VCaP (cell line): Measurements from ENCODE around the gene CACNB2.
"Not testable (repeated sequence)": the region's sequence is repeated elsewhere in the genome, so short reads cannot be mapped to it uniquely, and the experiment has no call there.

Source experiments
- H3K27ac ChIP-seq: fragments of 450-650 bp; 2 replicates; pipeline ENCODE4 v1.5.1; 2017
- CTCF ChIP-seq: fragments of 450-650 bp; conservative IDR thresholded peaks from 2 replicates; pipeline ENCODE4 v1.5.1; 2017; ENCODE audit warnings: mild to moderate bottlenecking, moderate library complexity

CACNB2 gene

GRCh38 chr10:18202680-18203460, 62.6 kb downstream of the CACNB2 start:
- no peak for TF ChIP-seq CTCF
- no peak overlapping the region for H3K27ac ChIP-seq

GRCh38 chr10:18203471-18203870, 63.2 kb downstream of the CACNB2 start:
- no peak overlapping the region for H3K27ac ChIP-seq
- no peak for TF ChIP-seq CTCF

GRCh38 chr10:18204039-18204835, 64.0 kb downstream of the CACNB2 start:
- no peak for TF ChIP-seq CTCF
- H3K27ac ChIP-seq = no peak overlapping the region

- no peak overlapping the region for H3K27ac ChIP-seq
- no peak for TF ChIP-seq CTCF
Measured at GRCh38 chr10:18205098-18205834, 65.0 kb downstream of the CACNB2 start.

GRCh38 chr10:18208186-18208585, 68.0 kb downstream of the CACNB2 start:
- H3K27ac ChIP-seq = not testable (repeated sequence)

GRCh38 chr10:18209241-18209640, 69.0 kb downstream of the CACNB2 start:
- TF ChIP-seq CTCF = no peak
- no peak overlapping the region for H3K27ac ChIP-seq

- no peak for TF ChIP-seq CTCF
Measured at GRCh38 chr10:18210711-18211110, 70.5 kb downstream of the CACNB2 start.

More at GRCh38 chr10:18210711-18211110, 70.5 kb downstream of the CACNB2 start:
- no peak overlapping the region for H3K27ac ChIP-seq
